ENCODE data around the gene EXOG.
A peak's percentile ranks its signal among the peaks of the same experiment; 100 is the strongest.

The EXOG gene

GRCh38 chr3:38496131-38496910 lies at the start of gene EXOG:
Gene EXOG, plus strand, starts transcription at chr3:38496340. Its CDS starts 28 bp downstream, at chr3:38496368.
- DNase-seq, result peak; percentile 57

- DNase-seq, result no peak
These were observed 49.3 kb upstream of the EXOG start for GRCh38 chr3:38446812-38447211.

- no peak for DNase-seq
These were observed 45.3 kb upstream of the EXOG start for GRCh38 chr3:38450853-38451252.

- DNase-seq, result no peak
These were observed 42.8 kb upstream of the EXOG start, which contains the start of gene ACVR2B for GRCh38 chr3:38453075-38453912. Gene ACVR2B, plus strand, starts transcription at chr3:38453890. Its CDS starts 433 bp downstream, at chr3:38454323.

GRCh38 chr3:38453913-38454177 lies 42.3 kb upstream of the EXOG start:
- DNase-seq, result no peak

- no peak for DNase-seq
These were observed 41.8 kb upstream of the EXOG start for GRCh38 chr3:38454178-38454883.

- DNase-seq, result peak; percentile 53
These were observed 41.1 kb upstream of the EXOG start for GRCh38 chr3:38454884-38455638.

GRCh38 chr3:38455639-38456430 lies 40.3 kb upstream of the EXOG start:
- DNase-seq, result no peak

- no peak for DNase-seq
These were observed 38.8 kb upstream of the EXOG start for GRCh38 chr3:38457111-38458003.

GRCh38 chr3:38458796-38459498 lies 37.2 kb upstream of the EXOG start:
- DNase-seq, result peak; percentile 19

- DNase-seq, result no peak
These were observed 36.6 kb upstream of the EXOG start for GRCh38 chr3:38459499-38460048.

- DNase-seq, result no peak
These were observed 35.5 kb upstream of the EXOG start for GRCh38 chr3:38460377-38461270.

- no peak for DNase-seq
These were observed 30.5 kb upstream of the EXOG start for GRCh38 chr3:38465588-38466154.

GRCh38 chr3:38468765-38469164 lies 27.4 kb upstream of the EXOG start:
- no peak for DNase-seq

- DNase-seq, result no peak
These were observed 26.3 kb upstream of the EXOG start for GRCh38 chr3:38469852-38470251.

- no peak for DNase-seq
These were observed 24.8 kb upstream of the EXOG start for GRCh38 chr3:38471260-38471857.

- no peak for DNase-seq
These were observed 23.8 kb upstream of the EXOG start for GRCh38 chr3:38472342-38472741.

- DNase-seq, result no peak
These were observed 22.9 kb upstream of the EXOG start for GRCh38 chr3:38473229-38473628.
